NCI-H2227 treated with DMSO at 0.1 percent for 48 hours (cell line): ENCODE data around the gene SFXN1.
"Not testable (repeated sequence)": the region's sequence is repeated elsewhere in the genome, so short reads cannot be mapped to it uniquely, and the experiment has no call there.

Experiments used
- DNase-seq: peaks from one replicate; lab custom pipeline; 2025; lab: John Stamatoyannopoulos, UW

The SFXN1 gene, protein sequence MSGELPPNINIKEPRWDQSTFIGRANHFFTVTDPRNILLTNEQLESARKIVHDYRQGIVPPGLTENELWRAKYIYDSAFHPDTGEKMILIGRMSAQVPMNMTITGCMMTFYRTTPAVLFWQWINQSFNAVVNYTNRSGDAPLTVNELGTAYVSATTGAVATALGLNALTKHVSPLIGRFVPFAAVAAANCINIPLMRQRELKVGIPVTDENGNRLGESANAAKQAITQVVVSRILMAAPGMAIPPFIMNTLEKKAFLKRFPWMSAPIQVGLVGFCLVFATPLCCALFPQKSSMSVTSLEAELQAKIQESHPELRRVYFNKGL

GRCh38 chr5:175478384-175479124 lies at the start of gene SFXN1:
Gene SFXN1, plus strand, starts transcription at chr5:175478560. Its CDS starts 13,544 bp downstream, at chr5:175492104.
- DNase-seq = peak; percentile 41

DNA sequence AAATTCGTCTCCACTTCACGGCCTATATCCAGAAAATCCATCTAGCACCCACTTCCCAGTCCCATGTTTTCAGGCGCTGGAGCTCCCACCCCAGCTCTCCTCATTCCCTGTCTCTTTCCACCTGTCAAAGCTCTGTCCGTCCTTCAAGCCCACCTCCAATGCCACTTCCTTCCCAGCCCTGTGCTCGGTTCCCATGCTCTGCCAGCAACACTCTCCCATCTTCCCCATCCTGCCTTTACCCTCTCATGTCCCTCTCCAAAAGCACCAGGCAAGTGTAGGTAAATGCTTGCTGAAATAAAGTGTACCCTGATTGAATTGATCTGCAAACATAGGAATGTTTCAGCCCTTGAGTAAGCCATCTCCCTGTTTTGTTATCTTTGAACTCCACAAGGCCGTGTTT lies 43.6 kb upstream of the SFXN1 start:
- no peak for DNase-seq

DNA sequence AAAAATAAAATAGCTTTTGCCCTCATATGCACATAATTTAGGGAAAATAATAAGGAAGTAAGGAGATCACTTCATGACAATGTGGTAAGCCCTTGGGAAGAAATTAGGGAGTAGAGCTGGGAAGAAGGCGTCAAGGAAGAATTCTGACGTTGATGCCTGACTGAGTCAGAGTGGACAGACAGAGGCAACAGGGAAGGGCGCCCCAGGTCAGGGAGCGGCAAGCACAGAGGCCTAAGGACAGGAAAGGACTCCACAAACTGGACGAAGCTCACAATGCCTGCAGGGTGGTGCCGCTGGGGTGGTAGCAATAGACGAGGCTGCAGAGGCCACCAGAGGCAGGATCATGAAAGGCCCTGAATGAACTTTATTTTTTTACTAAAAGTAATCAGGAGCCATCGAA lies 42.0 kb upstream of the SFXN1 start:
- DNase-seq = no peak

GRCh38 chr5:175438234-175438857 lies 40.0 kb upstream of the SFXN1 start:
- DNase-seq = no peak

GRCh38 chr5:175443514-175444059 lies 34.8 kb upstream of the SFXN1 start:
- no peak for DNase-seq

GRCh38 chr5:175444060-175444904 lies 34.1 kb upstream of the SFXN1 start, which contains the start of gene DRD1:
Gene DRD1, minus strand, starts transcription at chr5:175444182. Its CDS starts 1,083 bp downstream, at chr5:175443099.
- DNase-seq = no peak

DNA sequence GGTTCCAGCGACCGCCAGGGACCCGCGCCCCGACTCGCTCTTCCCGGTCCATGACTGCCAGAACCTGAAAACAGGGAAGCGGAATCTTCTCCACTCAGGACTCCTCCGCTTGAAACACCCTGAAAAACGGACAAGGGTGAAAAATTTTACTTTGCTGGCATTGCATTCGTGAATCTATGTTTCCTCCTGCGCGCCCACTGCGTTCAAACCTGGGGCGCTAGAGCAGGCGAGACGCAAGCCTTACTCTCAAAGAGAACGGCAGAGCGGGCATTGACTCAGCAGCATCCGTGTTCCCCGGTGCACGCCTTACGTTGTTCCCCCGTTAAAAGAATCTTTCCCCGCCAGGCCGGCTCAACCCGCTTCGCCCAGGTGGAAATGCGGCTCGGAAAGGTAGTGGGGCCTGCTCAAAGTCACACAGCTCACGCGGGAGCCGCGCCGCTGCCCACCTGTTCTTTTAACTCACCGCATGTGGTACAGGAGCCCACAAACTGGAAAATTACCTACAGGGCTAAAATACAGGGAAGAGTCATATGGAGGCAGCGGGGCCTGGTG lies 33.4 kb upstream of the SFXN1 start:
- no peak for DNase-seq

GRCh38 chr5:175446378-175446777 lies 32.0 kb upstream of the SFXN1 start:
- DNase-seq = not testable (repeated sequence)

- no peak for DNase-seq
These were observed 30.8 kb upstream of the SFXN1 start for GRCh38 chr5:175447571-175447970.

- no peak for DNase-seq
These were observed 30.1 kb upstream of the SFXN1 start for GRCh38 chr5:175448276-175448675.

DNA sequence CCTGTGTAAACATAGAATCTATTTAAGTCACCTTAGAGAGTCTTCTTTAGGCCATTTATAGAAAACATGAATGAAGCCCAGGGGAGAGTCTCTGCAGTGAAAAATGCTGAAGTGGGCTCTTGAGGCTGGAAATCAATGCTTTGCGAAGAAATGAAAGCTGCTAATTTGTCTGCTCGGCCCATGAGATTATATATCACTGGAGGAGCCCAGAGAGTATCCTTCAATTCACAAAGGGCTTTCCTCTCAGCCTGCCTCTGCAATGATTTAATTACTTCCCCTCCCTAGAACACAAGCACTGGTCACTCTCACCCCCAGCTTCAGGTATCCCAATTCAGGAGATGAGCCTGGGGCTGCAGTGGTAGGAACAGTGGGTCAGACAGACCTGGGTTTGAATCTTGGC lies 26.2 kb upstream of the SFXN1 start:
- peak; percentile 42 for DNase-seq

- not testable (repeated sequence) for DNase-seq
These were observed 24.0 kb upstream of the SFXN1 start for GRCh38 chr5:175454338-175454737.

- DNase-seq = no peak
These were observed 22.1 kb upstream of the SFXN1 start for GRCh38 chr5:175456105-175456742.

DNA sequence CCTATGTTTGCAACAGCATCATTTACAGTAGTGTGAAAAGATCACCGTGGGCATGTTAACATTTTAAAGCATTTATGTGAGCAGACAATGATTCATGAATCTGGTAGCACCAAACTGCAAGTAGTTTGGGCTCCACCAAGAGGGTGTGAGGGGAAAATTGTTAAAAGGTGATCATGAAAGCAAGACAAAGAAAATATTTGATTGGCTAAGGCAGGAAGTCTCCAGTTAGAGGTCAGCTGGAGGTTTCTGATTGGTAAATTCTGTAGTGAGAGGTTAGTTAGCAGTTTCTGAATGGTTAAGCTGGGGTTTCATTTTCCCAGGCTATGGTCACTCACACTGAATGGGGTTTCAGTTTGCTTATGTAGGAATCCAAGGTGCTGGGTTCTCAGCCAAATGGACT lies 20.9 kb upstream of the SFXN1 start:
- no peak for DNase-seq

DNA sequence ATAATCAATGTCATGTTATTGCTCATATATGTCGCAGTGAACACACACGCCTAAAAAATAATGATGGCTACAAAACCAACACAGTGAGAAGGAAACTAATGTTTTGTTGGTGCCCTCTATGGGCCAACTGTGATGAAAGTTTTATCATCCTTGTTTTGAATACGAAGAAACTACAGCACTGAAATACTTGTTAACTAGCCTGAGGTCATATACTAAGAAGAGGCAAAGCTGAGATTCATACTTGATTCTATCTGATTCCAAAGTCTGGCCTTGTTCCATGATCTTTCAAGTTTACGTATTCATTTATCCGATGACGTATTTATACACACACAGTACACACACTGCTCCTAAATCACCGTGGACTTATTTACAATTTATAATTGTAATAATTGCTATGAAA lies 18.2 kb upstream of the SFXN1 start:
- no peak for DNase-seq

GRCh38 chr5:175460552-175460951 lies 17.8 kb upstream of the SFXN1 start:
- DNase-seq = no peak

- DNase-seq = no peak
These were observed 17.0 kb upstream of the SFXN1 start for GRCh38 chr5:175461370-175461769.

DNA sequence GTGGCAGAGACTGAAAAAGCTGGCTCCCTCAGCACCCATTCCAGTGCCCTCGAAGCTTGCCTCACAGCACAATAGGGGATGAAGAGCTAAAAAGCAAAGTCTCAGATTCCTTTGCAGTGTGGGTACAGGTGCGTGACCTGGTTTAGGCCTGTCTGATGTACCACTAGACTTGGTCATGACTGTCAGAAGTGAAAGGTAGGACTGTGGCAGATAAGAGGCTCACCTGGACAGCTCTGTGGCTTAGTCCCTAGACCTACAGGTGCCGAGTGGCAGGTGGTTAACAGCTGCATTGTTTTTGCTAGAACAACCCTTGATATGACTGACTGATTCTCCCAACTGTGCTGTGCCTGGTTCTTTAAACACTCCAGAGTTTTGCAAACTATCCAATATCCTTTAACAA lies 14.7 kb upstream of the SFXN1 start:
- no peak for DNase-seq

DNA sequence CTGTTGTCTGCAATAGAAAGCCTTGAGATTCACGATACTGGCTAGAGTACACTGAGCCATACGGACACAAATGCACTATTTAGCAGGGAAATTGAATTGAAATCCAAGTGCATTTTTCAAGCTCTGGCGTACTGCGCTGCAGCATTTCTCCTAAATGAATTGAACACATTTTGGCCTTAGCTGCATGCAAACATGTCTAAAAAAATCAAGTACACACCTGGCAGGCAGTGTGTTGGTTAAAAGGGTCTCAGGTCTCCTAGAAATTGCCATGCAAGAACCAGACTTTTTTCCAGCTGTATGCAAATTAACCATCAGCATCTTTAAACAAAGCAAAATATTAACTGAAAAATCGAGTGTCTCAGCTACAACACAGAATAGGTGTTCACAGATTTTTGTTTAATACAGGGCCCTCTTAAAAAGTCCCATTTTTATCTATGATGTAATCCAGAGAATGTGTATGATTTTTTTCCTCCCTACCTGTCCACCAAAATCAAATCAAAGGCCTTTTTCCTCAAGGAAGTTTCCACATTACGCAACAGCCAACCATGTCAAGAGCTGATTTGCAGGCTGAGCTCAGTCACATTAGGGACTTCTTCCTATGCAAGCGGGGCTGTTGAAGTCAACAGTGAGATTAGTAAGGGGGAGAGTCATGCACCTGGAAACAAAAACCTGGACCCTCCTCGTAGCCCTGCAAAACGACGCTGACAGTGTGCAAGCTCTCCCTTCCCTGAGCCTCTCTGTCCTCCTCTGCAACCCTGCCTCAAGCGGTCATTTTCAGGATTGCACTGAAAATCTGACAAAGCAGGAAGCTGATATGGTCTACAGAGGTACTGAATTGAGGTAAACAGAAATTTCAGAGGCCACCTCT lies 14.1 kb upstream of the SFXN1 start:
- DNase-seq = peak; percentile 6

DNA sequence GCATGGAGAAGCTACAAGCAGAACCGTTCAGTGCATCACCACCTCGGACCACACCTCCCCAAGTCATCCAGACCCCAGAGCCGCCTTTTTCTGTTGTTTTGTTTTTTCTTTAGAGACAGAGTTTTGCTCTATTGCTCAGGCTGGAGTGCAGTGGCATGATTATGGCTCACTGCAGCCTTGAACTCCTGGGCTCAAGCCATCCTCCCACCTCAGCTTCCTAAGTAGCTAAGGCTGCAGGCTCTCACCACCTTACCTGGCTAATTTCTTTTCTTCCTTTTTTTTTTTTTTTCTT lies 13.5 kb upstream of the SFXN1 start:
- DNase-seq = no peak
